GM10248 (cell line): ENCODE measurements around the gene IL12B.

Experiments used
- CTCF ChIA-PET: fragments of 300-600 bp; sonication (Branson Sonifier 250); formaldehyde crosslinking; extraction: SDS; loops from one replicate; lab custom pipeline; 2021; ENCODE audit warnings: antibody characterized with exemption; lab: Yijun Ruan, JAX
- POLR2A ChIA-PET: fragments of 350-650 bp; sonication (Branson Sonifier 250); formaldehyde crosslinking; extraction: SDS; loops from one replicate; lab custom pipeline; 2020; ENCODE audit warnings: antibody characterized with exemption; lab: Yijun Ruan, JAX
- DNase-seq: peaks from one replicate; pipeline ENCODE4 v3.0.0; 2012; ENCODE audit errors: extremely low spot score
- TF ChIP-seq, protein P1 (sequence below): IDR thresholded peaks from 2 replicates; pipeline ENCODE4 v1.5.1; 2012; ENCODE audit warnings: mild to moderate bottlenecking, low read depth; ENCODE audit errors: extremely low read depth, missing control alignments, control extremely low read depth

The IL12B gene

DNA sequence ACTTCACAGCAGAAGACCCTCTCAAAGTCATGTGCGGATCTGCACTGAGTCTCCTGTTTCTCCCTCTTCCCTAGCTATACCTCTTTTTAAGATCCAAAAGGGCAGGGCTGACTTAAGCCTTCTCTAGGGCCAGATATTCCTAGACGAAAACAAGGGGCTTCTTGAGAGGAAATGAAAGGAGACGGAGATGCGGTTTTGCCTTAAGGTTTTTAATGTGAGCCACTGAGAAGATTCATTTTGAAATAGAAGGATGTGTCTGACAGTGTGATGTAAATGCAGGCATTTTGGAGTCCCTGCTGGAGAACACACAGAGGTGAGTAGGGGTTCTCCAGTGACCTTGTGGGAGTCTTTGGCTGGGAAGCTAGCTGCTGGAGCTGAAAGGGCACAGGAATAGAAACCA lies 15.6 kb upstream of the IL12B start:
- no peak for DNase-seq
- CTCF ChIA-PET, result interaction anchor here (1.4 to 1.6 kb wide), 2 partner anchors 9 to 29 kb away, joined by 3 to 4 read pairs; no protein-coding TSS in a partner anchor
- TF ChIP-seq, protein P1, sequence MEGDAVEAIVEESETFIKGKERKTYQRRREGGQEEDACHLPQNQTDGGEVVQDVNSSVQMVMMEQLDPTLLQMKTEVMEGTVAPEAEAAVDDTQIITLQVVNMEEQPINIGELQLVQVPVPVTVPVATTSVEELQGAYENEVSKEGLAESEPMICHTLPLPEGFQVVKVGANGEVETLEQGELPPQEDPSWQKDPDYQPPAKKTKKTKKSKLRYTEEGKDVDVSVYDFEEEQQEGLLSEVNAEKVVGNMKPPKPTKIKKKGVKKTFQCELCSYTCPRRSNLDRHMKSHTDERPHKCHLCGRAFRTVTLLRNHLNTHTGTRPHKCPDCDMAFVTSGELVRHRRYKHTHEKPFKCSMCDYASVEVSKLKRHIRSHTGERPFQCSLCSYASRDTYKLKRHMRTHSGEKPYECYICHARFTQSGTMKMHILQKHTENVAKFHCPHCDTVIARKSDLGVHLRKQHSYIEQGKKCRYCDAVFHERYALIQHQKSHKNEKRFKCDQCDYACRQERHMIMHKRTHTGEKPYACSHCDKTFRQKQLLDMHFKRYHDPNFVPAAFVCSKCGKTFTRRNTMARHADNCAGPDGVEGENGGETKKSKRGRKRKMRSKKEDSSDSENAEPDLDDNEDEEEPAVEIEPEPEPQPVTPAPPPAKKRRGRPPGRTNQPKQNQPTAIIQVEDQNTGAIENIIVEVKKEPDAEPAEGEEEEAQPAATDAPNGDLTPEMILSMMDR, result no peak
- POLR2A ChIA-PET, result no interaction called here

DNA sequence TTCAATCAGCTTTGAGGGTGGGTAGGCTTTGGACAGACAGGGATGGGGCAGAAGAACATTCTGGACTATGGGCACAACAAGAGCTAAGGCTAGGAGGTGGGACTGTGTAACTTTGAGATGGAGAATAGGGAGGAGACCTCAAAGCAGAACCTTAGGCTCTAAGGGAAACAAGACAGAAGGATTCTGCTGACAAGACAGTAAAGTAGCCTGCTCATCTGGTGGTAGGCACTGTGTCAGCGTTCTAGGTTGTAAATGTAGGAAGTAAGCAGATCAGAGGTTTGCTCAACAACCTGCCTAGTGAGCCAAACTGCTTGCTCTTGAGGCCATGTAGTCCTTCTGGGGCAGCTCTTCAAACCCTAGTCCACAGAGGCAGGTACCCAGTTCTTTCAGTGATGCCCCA lies 15.0 kb upstream of the IL12B start:
- no peak for DNase-seq
- POLR2A ChIA-PET, result no interaction called here
- CTCF ChIA-PET, result interaction anchor here (1.4 to 1.6 kb wide), 2 partner anchors 8 to 28 kb away, joined by 3 to 4 read pairs; no protein-coding TSS in a partner anchor

DNA sequence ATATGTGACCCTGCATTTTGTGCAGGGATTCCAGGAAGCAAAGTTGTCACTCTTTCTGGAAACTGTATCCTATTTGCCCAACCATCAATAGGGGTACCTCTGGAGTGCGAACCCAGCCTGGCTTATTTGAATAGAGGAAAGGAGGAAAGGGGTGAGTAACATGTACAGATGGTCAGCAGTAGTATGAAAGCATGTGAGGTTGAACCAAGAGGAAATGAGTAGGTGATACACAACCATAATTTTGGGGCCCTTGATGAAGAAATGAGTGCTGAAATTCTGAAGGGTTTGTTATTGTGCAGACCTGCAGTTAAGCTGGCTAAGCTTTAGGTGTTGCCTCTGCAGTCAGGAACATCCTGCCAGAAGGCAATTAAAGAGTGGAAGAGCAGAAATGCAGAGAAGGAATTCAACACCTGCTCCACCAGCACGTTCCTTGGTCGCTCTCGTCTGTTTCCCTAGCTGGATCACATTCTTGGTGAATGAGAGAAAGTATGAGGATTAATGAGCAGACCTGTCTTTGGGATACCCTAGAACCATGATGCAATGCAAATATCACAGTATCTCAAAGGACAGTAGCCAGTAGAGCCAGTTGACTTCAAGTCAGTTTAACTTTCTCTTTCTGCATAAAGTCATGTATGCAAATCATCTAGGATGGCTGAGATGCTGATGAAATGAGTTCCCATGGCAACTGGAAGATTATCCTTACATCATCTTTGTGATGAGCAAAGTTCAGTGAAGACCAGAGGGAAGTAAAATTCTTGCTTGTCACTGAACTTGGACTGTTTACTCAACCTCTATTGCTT lies 13.2 kb upstream of the IL12B start:
- TF ChIP-seq, protein P1, result no peak
- DNase-seq, result no peak
- ChIA-PET CTCF (no interaction called here), POLR2A (no interaction called here)

More for the DNA sequence above, 15.0 kb upstream of the IL12B start:
- TF ChIP-seq, protein P1, result no peak

DNA sequence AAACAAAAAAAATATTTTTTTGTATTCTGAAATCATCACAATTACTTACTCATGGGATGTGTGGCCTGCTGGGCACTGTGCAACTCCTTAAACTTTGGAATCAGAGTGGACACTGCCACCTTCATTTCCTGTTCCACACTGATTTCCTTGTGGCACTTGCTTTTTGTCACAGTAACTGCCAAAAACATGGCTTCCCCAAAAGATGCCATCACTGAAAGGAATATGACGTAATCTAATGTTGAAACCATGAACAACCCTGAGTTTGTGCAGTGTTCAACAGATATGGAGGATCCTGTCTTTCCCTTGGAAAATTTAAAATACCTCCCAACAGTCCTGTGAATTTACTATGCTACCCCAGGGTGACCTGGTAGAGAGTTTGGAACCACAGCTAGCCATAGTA lies 12.6 kb upstream of the IL12B start:
- ChIA-PET POLR2A (no interaction called here), CTCF (no interaction called here)
- TF ChIP-seq, protein P1, result no peak
- no peak for DNase-seq

DNA sequence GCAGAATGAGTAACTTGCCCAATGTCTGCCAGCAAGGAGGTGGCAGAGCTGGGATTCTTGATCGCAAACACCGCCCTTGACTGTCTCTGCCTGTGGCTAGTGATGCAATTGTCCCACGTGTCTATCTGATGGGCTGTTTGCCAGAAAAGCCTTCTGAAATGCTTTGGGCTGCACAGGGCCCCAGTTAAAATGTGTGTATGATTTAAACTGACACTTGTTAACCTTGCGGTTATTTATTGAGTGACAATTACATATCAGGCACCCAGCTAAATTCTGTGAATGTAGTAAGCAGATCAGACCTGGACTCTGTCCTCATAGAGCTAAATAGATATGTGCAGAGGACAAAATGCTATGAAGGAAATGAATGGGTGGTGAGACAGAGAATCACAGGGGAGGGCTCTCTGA lies 11.6 kb upstream of the IL12B start:
- CTCF ChIA-PET, result interaction anchor here (1.1 to 1.8 kb wide), 5 partner anchors 9 to 22 kb away, joined by 3 to 5 read pairs (median 3); no protein-coding TSS in a partner anchor
- POLR2A ChIA-PET, result no interaction called here

DNA sequence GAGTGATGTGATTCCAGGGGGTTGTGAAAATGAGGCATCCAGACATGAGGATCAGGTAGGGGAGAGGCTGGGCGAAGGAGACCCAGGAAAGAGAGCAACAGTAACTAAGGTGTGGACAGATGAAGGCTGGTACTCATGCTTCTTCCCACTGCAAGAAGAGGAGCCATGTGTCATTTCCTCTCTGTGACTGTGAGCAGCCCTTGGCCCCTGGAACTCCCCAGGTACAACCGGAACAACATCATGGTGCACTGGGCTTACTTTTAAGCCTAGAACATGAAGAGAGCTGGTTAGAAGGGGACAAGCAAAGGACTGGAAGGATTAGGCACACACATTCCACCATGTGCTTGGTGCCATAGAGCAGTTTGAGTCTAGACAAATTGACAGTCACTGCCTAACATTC lies 10.9 kb upstream of the IL12B start:
- TF ChIP-seq, protein P1, result no peak
- POLR2A ChIA-PET, result no interaction called here
- DNase-seq, result no peak
- CTCF ChIA-PET, result interaction anchor here (1.1 to 1.8 kb wide), 6 partner anchors 8 to 22 kb away, joined by 3 to 5 read pairs (median 4); no protein-coding TSS in a partner anchor

More for the DNA sequence above, 11.6 kb upstream of the IL12B start:
- TF ChIP-seq, protein P1, result no peak
- DNase-seq, result no peak
